ENCODE results near the gene CERT1. TPM values are rescaled to one million over a fixed set of nuclear protein-coding genes. Genes with fewer than 3 reads are reported as not detected.
A peak's percentile ranks its signal among the peaks of the same experiment; 100 is the strongest.

CERT1 gene
- total and polyA plus RNA-seq, 9 of the 15 experiments (the other 6 are each of a cell fraction or from before 2014, with no cell fraction given) = 3.4 to 24.7 (median 9.8) TPM

DNA sequence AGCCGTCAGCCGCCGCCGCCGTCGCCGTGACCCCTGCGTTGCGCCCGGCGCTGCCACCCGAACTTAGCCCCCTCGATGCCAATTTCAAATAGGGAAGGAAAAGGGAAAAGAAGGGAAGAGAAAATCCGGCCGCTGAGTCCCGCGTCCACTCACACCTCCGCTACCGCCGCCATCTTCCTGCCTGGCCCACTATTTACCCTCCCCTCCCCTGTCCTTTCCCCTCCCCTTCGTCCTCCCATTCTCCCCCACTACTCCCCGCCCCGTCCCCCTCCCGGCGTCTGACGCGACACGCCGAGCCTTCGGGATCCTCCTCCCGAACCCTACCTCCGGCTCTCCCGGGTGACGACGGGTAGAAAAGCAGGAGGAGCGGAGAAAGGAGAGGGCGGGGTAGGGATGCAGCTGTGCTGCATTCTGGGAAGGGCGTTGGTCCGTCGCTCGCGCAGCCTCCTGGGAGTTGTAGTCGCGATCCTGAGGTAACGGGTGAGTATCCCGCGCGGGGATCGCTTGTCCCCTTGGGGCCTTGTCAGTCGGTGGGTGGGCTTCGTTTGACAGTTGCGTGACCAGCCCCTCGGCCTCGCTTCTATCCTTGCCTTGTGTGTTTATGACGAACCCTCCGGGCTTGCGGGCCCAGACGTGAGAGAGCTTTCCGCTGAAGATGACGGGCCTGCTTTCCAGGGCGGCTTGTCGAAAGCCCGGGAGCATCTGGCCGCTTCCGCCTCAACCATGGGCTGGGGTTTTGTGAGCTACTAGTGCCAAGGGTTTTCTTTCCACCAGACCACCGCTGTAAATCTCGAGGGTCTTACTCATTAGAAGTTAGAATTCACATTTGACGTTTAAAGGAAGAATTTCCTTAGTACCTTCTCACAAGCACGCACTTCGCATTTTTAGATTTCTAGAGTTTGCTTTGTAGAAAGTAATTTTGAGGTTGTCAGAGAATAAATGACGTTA, at the start of gene CERT1, which contains the start of gene POLK (continued):
- TF ChIP-seq, protein P1, sequence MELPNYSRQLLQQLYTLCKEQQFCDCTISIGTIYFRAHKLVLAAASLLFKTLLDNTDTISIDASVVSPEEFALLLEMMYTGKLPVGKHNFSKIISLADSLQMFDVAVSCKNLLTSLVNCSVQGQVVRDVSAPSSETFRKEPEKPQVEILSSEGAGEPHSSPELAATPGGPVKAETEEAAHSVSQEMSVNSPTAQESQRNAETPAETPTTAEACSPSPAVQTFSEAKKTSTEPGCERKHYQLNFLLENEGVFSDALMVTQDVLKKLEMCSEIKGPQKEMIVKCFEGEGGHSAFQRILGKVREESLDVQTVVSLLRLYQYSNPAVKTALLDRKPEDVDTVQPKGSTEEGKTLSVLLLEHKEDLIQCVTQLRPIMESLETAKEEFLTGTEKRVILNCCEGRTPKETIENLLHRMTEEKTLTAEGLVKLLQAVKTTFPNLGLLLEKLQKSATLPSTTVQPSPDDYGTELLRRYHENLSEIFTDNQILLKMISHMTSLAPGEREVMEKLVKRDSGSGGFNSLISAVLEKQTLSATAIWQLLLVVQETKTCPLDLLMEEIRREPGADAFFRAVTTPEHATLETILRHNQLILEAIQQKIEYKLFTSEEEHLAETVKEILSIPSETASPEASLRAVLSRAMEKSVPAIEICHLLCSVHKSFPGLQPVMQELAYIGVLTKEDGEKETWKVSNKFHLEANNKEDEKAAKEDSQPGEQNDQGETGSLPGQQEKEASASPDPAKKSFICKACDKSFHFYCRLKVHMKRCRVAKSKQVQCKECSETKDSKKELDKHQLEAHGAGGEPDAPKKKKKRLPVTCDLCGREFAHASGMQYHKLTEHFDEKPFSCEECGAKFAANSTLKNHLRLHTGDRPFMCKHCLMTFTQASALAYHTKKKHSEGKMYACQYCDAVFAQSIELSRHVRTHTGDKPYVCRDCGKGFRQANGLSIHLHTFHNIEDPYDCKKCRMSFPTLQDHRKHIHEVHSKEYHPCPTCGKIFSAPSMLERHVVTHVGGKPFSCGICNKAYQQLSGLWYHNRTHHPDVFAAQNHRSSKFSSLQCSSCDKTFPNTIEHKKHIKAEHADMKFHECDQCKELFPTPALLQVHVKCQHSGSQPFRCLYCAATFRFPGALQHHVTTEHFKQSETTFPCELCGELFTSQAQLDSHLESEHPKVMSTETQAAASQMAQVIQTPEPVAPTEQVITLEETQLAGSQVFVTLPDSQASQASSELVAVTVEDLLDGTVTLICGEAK (IDR thresholded peaks at IDR 0.05) = peak; percentile 55
- TF ChIP-seq, protein P1 (CRISPR knock-in tag; IDR thresholded peaks at IDR 0.05) = no peak
- TF ChIP-seq MAFF (IDR thresholded peaks at IDR 0.05; ENCODE audit: low read length) (no peak), OTX1 (CRISPR knock-in tag; IDR thresholded peaks at IDR 0.05) (0 out of 2 replicates have a peak, but pooled peaks have one; percentile 39), FOXM1 (IDR thresholded peaks at IDR 0.05; ENCODE audit: low read depth) (no peak), FOXM1 (CRISPR knock-in tag; IDR thresholded peaks at IDR 0.05; ENCODE audit: low read depth) (no peak), CREB5 (CRISPR knock-in tag; IDR thresholded peaks at IDR 0.05) (no peak), TBL1XR1 (IDR thresholded peaks at IDR 0.05; ENCODE audit: low read length in 2 of 2) (no peak), ERF (CRISPR knock-in tag; IDR thresholded peaks at IDR 0.05) (0 out of 2 replicates have a peak, but pooled peaks have one; percentile 83), THRB (CRISPR knock-in tag; conservative IDR thresholded peaks at IDR 0.05) (no peak), CAMTA2 (CRISPR knock-in tag; conservative IDR thresholded peaks at IDR 0.05) (no peak), KAT7 (CRISPR knock-in tag; IDR thresholded peaks at IDR 0.05; ENCODE audit: borderline replicate concordance) (no peak), ZNF174 (CRISPR knock-in tag; IDR thresholded peaks at IDR 0.05) (no peak)
